Neural cell (in vitro differentiated cells): ENCODE results near the gene INSYN2B. TPM values are rescaled to one million over a fixed set of nuclear protein-coding genes. Genes with fewer than 3 reads are reported as not detected.

Experiments used
- H2AFZ ChIP-seq: fragments of 200-600, 300-800 bp; sonication (generic), shearing (Covaris generic); 2 replicates; pipeline ENCODE4 v1.6.0; 2014; ENCODE audit warnings: low read depth, mild to moderate bottlenecking, antibody characterized with exemption, low read length, moderate library complexity
- H3F3A ChIP-seq: fragments of 200-600 bp; shearing (Covaris generic); 2 replicates; pipeline ENCODE4 v1.6.1; 2016; ENCODE audit warnings: mild to moderate bottlenecking, moderate library complexity, mixed read lengths, antibody characterized with exemption, low read length; ENCODE audit not compliant: insufficient read depth, poor library complexity, severe bottlenecking
- H3K27ac ChIP-seq: fragments of 200-600, 300-800 bp; sonication (generic), shearing (Covaris generic); 2 replicates; pipeline ENCODE4 v1.5.1; 2014; ENCODE audit warnings: mild to moderate bottlenecking, low read length, moderate library complexity
- H3K27me3 ChIP-seq: fragments of 300-800, 200-600 bp; sonication (generic), shearing (Covaris generic); 2 replicates; pipeline ENCODE4 v1.6.0; 2014; ENCODE audit warnings: mild to moderate bottlenecking, low read depth, low read length, moderate library complexity; ENCODE audit not compliant: insufficient read depth
- H3K36me3 ChIP-seq: fragments of 300-800, 200-600 bp; sonication (generic), shearing (Covaris generic); 2 replicates; pipeline ENCODE4 v1.5.1; 2014; ENCODE audit warnings: mild to moderate bottlenecking, antibody characterized with exemption, low read length, moderate library complexity; ENCODE audit not compliant: insufficient read depth
- H3K4me2 ChIP-seq: fragments of 300-800, 200-600 bp; sonication (generic), shearing (Covaris generic); 2 replicates; pipeline ENCODE4 v1.6.0; 2014; ENCODE audit warnings: mild to moderate bottlenecking, low read length
- H3K4me3 ChIP-seq: fragments of 300-800, 200-600 bp; sonication (generic), shearing (Covaris generic); 2 replicates; pipeline ENCODE4 v1.5.1; 2014; ENCODE audit warnings: mild to moderate bottlenecking, low read length, moderate library complexity
- H3K79me2 ChIP-seq: fragments of 200-600 bp; shearing (Covaris generic); replicated peaks from 2 replicates; pipeline ENCODE4 v1.6.0; 2014; ENCODE audit warnings: mild to moderate bottlenecking, low read length, moderate library complexity; ENCODE audit not compliant: insufficient read depth
- H3K9ac ChIP-seq: fragments of 300-800, 200-600 bp; sonication (generic), shearing (Covaris generic); 2 replicates; pipeline ENCODE4 v1.6.1; 2016; ENCODE audit warnings: mild to moderate bottlenecking, low read length, mixed read lengths
- H3K9me2 ChIP-seq: fragments of 200-600 bp; shearing (Covaris generic); 2 replicates; pipeline ENCODE4 v1.6.1; 2016; ENCODE audit warnings: mild to moderate bottlenecking, low read length, mixed read lengths; ENCODE audit not compliant: insufficient read depth
- H3K9me3 ChIP-seq: fragments of 200-600, 300-800 bp; sonication (generic), shearing (Covaris generic); 2 replicates; pipeline ENCODE4 v1.6.1; 2016; ENCODE audit warnings: mild to moderate bottlenecking, mixed run types, low read length, moderate library complexity, mixed read lengths
- H4K20me1 ChIP-seq: fragments of 200-600 bp; shearing (Covaris generic); 2 replicates; pipeline ENCODE4 v1.6.1; 2016; ENCODE audit warnings: mild to moderate bottlenecking, mixed run types; ENCODE audit not compliant: insufficient read depth
- CTCF ChIP-seq: fragments of 450-650 bp; IDR thresholded peaks from 2 replicates; pipeline ENCODE4 v1.5.1; 2014; ENCODE audit warnings: antibody characterized with exemption, mild to moderate bottlenecking, moderate library complexity; ENCODE audit not compliant: poor library complexity, severe bottlenecking
- EP300 ChIP-seq: fragments of 450-650 bp; conservative IDR thresholded peaks from 2 replicates; pipeline ENCODE4 v1.6.1; 2014; ENCODE audit warnings: antibody characterized with exemption, mild to moderate bottlenecking, moderate library complexity; ENCODE audit not compliant: poor library complexity, severe bottlenecking
- EZH2 ChIP-seq: fragments of 200-600, 300-800 bp; shearing (Covaris generic), sonication (generic); IDR thresholded peaks from 2 replicates; pipeline ENCODE4 v1.6.1; 2014; ENCODE audit warnings: antibody characterized with exemption, low read length, borderline replicate concordance, mild to moderate bottlenecking; ENCODE audit not compliant: insufficient read depth, poor library complexity, severe bottlenecking
- MXI1 ChIP-seq: fragments of 450-650 bp; conservative IDR thresholded peaks from 2 replicates; pipeline ENCODE4 v1.6.1; 2014; ENCODE audit warnings: antibody characterized with exemption, mild to moderate bottlenecking; ENCODE audit not compliant: poor library complexity, severe bottlenecking
- POLR2AphosphoS5 ChIP-seq: IDR thresholded peaks from 2 replicates; pipeline ENCODE4 v1.6.1; 2012
- RAD21 ChIP-seq: fragments of 450-650 bp; conservative IDR thresholded peaks from 2 replicates; pipeline ENCODE4 v1.6.1; 2014; ENCODE audit warnings: antibody characterized with exemption, mild to moderate bottlenecking, moderate library complexity
- REST ChIP-seq: IDR thresholded peaks from 2 replicates; pipeline ENCODE4 v1.6.1; 2012; ENCODE audit warnings: borderline replicate concordance
- SMC3 ChIP-seq: fragments of 450-650 bp; conservative IDR thresholded peaks from 2 replicates; pipeline ENCODE4 v1.6.1; 2014; ENCODE audit warnings: antibody characterized with exemption, mild to moderate bottlenecking, moderate library complexity; ENCODE audit not compliant: poor library complexity
- TAF1 ChIP-seq: IDR thresholded peaks from 2 replicates; pipeline ENCODE4 v1.6.1; 2012; ENCODE audit warnings: low read depth
- polyA plus RNA-seq: library from polyadenylated mRNA; depleted of rRNA; stranded (reverse); fragments of >200 nt; gene quantifications from 2 replicates; pipeline ENCODE4 v1.2.3, GENCODE V29; 2014

INSYN2B gene
- polyA plus RNA-seq, 1 donor from 2014 or later: 0.37 TPM

GRCh38 chr5:170020423-170020822, 40.1 kb upstream of the INSYN2B start:
- no peak overlapping the region for H3K4me3 ChIP-seq
- no peak overlapping the region for H3K27ac ChIP-seq
- H3F3A ChIP-seq: no peaks in the 10 kb centered on the region
- H3K9me2 ChIP-seq: no peaks in the 10 kb centered on the region
- no peak overlapping the region for H3K9ac ChIP-seq
- TF ChIP-seq EP300: no peak
- TF ChIP-seq CTCF: no peak
- no peak for TF ChIP-seq TAF1
- TF ChIP-seq SMC3: no peak
- no peak for TF ChIP-seq MXI1
- no peak for TF ChIP-seq POLR2AphosphoS5
- no peak for TF ChIP-seq REST
- TF ChIP-seq RAD21: no peak
- no peak for TF ChIP-seq EZH2
- H3K27me3 ChIP-seq: no peaks in the 10 kb centered on the region
- H2AFZ ChIP-seq: no peak overlapping the region
- H4K20me1 ChIP-seq: no peaks in the 10 kb centered on the region
- no peaks in the 10 kb centered on the region for H3K36me3 ChIP-seq
- H3K4me2 ChIP-seq: no peak overlapping the region
- no peaks in the 10 kb centered on the region for H3K9me3 ChIP-seq
- no peaks in the 10 kb centered on the region for H3K79me2 ChIP-seq

DNA sequence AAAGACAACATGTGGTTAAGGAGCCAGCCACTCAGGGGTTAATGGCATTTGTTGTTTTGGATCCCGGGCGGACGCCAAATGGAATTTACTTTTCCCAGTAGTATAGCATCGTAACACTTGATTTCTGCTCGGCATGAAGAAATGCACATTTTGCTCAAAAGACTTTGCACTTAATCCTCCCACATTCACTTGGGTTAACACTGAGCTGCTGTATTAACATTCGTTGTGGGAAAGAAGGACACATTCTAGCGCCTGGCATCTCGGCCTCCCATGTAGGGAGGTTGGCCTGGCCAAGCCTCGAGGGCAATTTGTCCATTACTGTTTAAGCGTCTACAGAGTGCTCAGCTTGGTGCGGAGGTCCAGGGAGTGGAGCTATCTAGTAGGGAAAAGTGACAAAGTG, 32.3 kb upstream of the INSYN2B start:
- Histone ChIP-seq H3F3A (no peaks in the 10 kb centered on the region), H2AFZ (no peak overlapping the region), H3K27ac (no peak overlapping the region), H3K4me2 (no peak overlapping the region), H3K36me3 (no peaks in the 10 kb centered on the region), H3K9me2 (no peaks in the 10 kb centered on the region), H3K4me3 (no peak overlapping the region), H3K9ac (no peak overlapping the region), H3K27me3 (no peaks in the 10 kb centered on the region), H3K9me3 (no peaks in the 10 kb centered on the region), H4K20me1 (no peaks in the 10 kb centered on the region), H3K79me2 (no peaks in the 10 kb centered on the region)
- TF ChIP-seq EP300 (no peak), MXI1 (no peak), TAF1 (no peak)

DNA sequence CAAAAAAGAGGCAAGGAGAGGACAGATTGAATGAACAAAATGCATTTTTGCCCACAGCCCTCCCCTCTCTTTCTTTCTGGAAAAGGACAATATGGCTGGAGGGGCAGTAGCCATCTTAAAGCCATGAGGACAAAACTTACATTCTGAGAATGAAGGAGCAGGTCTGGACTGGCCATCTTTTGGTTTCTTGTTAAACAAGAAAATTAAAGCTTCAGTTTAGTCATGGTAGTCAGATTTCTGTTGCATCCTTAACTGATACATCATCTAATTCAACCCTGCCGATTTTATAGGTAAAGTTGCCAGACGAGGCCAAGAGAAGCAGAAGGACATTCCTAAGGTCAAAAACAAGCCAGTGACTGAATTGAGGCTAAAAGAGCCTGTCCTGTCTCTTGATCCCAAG, 31.5 kb upstream of the INSYN2B start:
- Histone ChIP-seq H3K9ac (no peak overlapping the region), H3K4me2 (no peak overlapping the region), H2AFZ (no peak overlapping the region), H4K20me1 (no peaks in the 10 kb centered on the region), H3K79me2 (no peaks in the 10 kb centered on the region), H3K4me3 (no peak overlapping the region), H3K9me2 (no peaks in the 10 kb centered on the region), H3K36me3 (no peaks in the 10 kb centered on the region), H3K9me3 (no peaks in the 10 kb centered on the region), H3K27ac (no peak overlapping the region), H3F3A (no peaks in the 10 kb centered on the region), H3K27me3 (no peaks in the 10 kb centered on the region)
- TF ChIP-seq REST (no peak), SMC3 (no peak)
